SK-N-SH (cell line): Measurements from ENCODE around the gene TMPRSS13.

Experiments used
- FOXJ3 ChIP-seq: sonication (generic); formaldehyde crosslinking; IDR thresholded peaks from 2 replicates; pipeline ENCODE4 v1.5.1; 2020; ENCODE audit warnings: mild to moderate bottlenecking, missing genetic modification reagents
- FOXM1 ChIP-seq: IDR thresholded peaks from 2 replicates; pipeline ENCODE4 v1.4.0; 2012; ENCODE audit warnings: low read depth, mild to moderate bottlenecking
- NRF1 ChIP-seq: IDR thresholded peaks from 2 replicates; pipeline ENCODE4 v1.6.1; 2012; ENCODE audit warnings: low read depth, mild to moderate bottlenecking, low read length
- POLR2AphosphoS5 ChIP-seq: IDR thresholded peaks from 2 replicates; pipeline ENCODE4 v1.6.1; 2012; ENCODE audit warnings: low read depth, low read length
- YY1 ChIP-seq: IDR thresholded peaks from 2 replicates; pipeline ENCODE4 v1.4.0; 2012; ENCODE audit warnings: low read depth, mild to moderate bottlenecking
- TF ChIP-seq, protein P1 (sequence below): IDR thresholded peaks from 2 replicates; pipeline ENCODE4 v1.6.1; 2012; ENCODE audit warnings: mild to moderate bottlenecking, low read depth, low read length, moderate library complexity
- TF ChIP-seq, protein P2 (sequence below): fragments of 200-600 bp; sonication (generic); IDR thresholded peaks from 2 replicates; pipeline ENCODE4 v1.6.1; 2017; ENCODE audit warnings: antibody characterized with exemption, mild to moderate bottlenecking, moderate library complexity
- TF ChIP-seq, protein P3 (sequence below): IDR thresholded peaks from 2 replicates; pipeline ENCODE4 v1.4.0; 2012; ENCODE audit warnings: low read depth
- TF ChIP-seq, protein P4 (sequence below): fragments of 150-350 bp; IDR thresholded peaks from 2 replicates; pipeline ENCODE4 v1.6.1; 2017; ENCODE audit warnings: antibody characterized with exemption, low read length, low read depth, borderline replicate concordance

DNA sequence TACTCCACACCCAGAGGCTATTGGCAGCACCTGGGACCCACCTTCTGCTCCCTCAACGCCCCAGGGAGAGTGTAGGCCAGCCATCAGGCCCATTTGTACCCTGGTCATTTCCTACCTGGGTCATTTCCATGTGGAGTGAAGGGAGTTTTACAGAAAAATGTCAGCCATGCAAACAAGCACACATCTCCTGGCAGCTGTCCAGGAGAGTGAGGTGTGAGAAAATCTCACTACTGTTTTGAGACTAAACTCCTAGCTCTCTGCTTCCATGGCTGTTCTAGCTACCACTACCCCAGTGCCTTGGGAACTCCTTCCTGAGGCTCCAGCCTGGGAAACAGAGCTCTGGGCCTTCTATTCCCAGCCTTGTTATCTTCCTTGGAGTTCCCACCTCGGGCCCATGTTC, 2.8 kb upstream of the TMPRSS13 start:
- TF ChIP-seq, protein P1, sequence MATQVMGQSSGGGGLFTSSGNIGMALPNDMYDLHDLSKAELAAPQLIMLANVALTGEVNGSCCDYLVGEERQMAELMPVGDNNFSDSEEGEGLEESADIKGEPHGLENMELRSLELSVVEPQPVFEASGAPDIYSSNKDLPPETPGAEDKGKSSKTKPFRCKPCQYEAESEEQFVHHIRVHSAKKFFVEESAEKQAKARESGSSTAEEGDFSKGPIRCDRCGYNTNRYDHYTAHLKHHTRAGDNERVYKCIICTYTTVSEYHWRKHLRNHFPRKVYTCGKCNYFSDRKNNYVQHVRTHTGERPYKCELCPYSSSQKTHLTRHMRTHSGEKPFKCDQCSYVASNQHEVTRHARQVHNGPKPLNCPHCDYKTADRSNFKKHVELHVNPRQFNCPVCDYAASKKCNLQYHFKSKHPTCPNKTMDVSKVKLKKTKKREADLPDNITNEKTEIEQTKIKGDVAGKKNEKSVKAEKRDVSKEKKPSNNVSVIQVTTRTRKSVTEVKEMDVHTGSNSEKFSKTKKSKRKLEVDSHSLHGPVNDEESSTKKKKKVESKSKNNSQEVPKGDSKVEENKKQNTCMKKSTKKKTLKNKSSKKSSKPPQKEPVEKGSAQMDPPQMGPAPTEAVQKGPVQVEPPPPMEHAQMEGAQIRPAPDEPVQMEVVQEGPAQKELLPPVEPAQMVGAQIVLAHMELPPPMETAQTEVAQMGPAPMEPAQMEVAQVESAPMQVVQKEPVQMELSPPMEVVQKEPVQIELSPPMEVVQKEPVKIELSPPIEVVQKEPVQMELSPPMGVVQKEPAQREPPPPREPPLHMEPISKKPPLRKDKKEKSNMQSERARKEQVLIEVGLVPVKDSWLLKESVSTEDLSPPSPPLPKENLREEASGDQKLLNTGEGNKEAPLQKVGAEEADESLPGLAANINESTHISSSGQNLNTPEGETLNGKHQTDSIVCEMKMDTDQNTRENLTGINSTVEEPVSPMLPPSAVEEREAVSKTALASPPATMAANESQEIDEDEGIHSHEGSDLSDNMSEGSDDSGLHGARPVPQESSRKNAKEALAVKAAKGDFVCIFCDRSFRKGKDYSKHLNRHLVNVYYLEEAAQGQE: no peak
- TF ChIP-seq, protein P2, sequence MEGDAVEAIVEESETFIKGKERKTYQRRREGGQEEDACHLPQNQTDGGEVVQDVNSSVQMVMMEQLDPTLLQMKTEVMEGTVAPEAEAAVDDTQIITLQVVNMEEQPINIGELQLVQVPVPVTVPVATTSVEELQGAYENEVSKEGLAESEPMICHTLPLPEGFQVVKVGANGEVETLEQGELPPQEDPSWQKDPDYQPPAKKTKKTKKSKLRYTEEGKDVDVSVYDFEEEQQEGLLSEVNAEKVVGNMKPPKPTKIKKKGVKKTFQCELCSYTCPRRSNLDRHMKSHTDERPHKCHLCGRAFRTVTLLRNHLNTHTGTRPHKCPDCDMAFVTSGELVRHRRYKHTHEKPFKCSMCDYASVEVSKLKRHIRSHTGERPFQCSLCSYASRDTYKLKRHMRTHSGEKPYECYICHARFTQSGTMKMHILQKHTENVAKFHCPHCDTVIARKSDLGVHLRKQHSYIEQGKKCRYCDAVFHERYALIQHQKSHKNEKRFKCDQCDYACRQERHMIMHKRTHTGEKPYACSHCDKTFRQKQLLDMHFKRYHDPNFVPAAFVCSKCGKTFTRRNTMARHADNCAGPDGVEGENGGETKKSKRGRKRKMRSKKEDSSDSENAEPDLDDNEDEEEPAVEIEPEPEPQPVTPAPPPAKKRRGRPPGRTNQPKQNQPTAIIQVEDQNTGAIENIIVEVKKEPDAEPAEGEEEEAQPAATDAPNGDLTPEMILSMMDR: no peak
- TF ChIP-seq POLR2AphosphoS5 (no peak), YY1 (no peak), FOXJ3 (CRISPR knock-in tag) (no peak), NRF1 (no peak), FOXM1 (no peak)
- TF ChIP-seq, protein P3, sequence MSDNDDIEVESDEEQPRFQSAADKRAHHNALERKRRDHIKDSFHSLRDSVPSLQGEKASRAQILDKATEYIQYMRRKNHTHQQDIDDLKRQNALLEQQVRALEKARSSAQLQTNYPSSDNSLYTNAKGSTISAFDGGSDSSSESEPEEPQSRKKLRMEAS: no peak
- TF ChIP-seq, protein P4, sequence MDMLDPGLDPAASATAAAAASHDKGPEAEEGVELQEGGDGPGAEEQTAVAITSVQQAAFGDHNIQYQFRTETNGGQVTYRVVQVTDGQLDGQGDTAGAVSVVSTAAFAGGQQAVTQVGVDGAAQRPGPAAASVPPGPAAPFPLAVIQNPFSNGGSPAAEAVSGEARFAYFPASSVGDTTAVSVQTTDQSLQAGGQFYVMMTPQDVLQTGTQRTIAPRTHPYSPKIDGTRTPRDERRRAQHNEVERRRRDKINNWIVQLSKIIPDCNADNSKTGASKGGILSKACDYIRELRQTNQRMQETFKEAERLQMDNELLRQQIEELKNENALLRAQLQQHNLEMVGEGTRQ: no peak
